ENCODE measurements around the gene UGGT2.

- TF ChIP-seq CTCF (IDR thresholded peaks at IDR 0.05) (no peak), EZH2 (IDR thresholded peaks at IDR 0.05; ENCODE audit: borderline replicate concordance, insufficient read depth, low read depth, low read length, poor library complexity, severe bottlenecking) (no peak)
Observed at GRCh38 chr13:96068729-96069128, 15.5 kb upstream of the UGGT2 start.
